NCI-H1436 treated with DMSO at 0.1 percent for 48 hours (cell line): Measurements from ENCODE around the gene COL6A3.

Experiments
- DNase-seq: peaks from one replicate; lab custom pipeline; 2025; lab: John Stamatoyannopoulos, UW

The COL6A3 gene, protein sequence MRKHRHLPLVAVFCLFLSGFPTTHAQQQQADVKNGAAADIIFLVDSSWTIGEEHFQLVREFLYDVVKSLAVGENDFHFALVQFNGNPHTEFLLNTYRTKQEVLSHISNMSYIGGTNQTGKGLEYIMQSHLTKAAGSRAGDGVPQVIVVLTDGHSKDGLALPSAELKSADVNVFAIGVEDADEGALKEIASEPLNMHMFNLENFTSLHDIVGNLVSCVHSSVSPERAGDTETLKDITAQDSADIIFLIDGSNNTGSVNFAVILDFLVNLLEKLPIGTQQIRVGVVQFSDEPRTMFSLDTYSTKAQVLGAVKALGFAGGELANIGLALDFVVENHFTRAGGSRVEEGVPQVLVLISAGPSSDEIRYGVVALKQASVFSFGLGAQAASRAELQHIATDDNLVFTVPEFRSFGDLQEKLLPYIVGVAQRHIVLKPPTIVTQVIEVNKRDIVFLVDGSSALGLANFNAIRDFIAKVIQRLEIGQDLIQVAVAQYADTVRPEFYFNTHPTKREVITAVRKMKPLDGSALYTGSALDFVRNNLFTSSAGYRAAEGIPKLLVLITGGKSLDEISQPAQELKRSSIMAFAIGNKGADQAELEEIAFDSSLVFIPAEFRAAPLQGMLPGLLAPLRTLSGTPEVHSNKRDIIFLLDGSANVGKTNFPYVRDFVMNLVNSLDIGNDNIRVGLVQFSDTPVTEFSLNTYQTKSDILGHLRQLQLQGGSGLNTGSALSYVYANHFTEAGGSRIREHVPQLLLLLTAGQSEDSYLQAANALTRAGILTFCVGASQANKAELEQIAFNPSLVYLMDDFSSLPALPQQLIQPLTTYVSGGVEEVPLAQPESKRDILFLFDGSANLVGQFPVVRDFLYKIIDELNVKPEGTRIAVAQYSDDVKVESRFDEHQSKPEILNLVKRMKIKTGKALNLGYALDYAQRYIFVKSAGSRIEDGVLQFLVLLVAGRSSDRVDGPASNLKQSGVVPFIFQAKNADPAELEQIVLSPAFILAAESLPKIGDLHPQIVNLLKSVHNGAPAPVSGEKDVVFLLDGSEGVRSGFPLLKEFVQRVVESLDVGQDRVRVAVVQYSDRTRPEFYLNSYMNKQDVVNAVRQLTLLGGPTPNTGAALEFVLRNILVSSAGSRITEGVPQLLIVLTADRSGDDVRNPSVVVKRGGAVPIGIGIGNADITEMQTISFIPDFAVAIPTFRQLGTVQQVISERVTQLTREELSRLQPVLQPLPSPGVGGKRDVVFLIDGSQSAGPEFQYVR (N-terminal part only)

DNA sequence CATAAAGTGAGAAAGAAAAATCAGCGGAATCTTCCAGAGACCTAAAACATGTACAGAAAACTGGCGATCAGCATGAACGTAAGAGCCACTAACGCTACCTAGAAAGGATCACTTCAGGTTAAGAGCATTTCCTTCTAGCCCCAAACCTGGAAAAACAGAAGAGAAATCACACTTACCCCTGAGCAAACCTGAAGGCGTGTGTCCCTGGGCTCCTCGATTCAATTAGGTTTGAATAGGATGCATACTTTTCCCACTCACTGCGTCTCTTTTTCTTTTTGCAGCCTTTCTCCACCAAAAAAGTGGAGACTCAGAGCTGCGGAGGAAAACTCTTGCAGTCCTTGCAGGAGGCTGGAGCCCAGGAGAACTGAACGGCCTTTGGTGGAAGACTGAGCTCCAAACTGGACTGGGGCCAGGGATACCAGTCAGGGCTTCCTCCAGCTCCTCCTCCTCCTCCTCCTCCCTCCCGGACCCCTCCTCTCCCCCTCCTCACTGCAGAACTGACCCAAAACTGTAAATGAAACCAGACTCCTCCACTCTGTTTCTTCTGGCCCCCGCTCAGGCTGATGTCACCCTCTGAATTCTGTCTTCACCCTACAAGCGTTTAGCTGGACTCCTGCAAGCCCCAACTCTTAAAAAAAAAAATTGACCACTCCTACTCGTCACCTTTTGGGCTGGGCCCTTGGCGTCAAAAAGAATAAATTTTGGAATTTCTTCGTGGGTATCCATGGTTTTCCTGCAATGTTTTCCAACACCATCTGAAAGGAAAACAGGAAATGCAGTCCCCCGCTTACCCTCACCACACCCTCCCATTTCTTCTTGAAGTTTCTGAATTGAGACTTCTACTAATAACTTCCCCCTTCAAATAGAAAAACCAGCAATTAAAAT is at the start of gene COL6A3:
Gene COL6A3 (minus strand): TSS at position 388 of the 885 bp plus-strand sequence. CDS start 17,347 bp downstream, outside the sequence.
- no peak for DNase-seq

DNA sequence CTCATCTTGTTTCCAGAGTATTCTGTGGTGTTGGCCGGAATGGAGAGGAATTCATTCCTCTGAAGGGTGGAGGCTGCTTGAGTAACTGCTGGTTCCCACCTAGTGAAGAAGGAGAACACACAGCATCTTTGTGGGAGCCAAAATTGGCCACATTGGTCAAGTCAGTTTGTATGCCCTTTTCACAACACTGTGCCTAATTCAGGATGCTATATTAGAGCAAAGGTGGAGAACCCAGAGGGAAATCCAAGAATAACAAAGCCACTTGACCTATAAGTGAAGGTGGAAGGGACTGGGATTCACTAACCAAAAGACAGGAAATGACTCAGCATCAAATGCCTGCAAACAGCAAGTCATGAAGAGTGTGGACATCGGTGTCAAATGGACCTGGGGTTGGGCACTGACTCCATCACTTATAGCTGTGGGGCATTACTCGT is 45.8 kb upstream of the COL6A3 start:
- DNase-seq: no peak

DNA sequence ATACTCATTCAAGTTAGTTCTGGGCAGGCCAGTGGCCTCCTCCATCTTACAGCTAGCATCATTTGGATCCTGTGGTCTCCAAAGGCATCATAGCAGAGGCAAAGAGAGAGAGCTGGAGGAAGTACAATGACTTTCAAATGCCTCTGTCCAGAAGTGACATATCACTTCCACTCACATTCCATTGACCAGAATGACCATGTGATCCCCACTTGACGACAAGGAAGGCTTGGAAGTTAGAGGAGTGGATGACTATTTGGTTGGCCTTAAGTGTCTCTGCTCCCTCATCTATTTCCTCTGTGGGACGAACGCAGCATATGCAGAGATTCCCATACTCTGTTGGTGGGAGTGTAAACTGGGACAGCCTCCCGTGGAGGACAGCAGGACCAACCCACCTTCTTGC is 45.3 kb upstream of the COL6A3 start:
- no peak for DNase-seq

DNA sequence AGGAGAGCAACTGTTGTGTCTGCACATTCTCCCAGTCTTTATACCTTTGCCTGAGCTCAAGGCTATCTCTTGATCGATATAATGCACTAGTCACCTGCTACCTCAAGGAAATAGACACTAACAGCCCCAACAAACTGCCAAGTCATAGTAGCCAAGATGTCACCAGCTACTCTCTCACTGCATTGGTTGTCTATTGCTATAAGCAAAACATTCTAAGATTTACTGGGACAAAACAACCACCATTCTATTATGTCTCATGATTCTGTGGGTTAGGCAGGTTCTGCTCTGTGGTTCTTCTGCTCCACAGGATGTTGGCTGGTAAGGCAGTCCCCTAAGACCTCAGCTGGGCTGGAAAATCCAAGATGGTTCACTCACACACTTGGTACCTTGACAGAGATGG is 44.6 kb upstream of the COL6A3 start:
- DNase-seq: no peak

DNA sequence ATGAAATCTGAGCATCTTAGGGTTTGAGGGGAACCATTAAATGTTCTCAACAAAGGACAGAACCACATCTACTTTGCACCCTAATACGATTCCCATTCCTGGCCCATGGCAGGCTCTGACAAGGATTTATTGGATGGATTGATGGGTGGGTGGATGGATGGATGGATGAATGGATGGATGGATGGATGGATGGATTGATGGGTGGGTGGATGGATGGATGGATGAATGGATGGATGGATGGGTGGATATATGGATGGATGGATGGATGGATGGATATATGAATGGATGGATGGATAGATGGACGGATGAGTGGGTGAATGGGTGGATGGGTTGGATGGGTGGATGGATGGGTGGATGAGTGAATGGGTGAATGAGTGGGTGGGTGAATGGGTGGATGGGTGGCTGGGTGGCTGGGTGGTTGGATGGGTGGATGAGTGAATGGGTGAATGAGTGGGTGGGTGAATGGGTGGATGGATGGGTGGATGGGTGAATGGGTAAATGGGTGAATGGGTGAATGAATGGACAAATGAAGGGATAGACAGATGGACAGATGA is 43.5 kb upstream of the COL6A3 start:
- no peak for DNase-seq

DNA sequence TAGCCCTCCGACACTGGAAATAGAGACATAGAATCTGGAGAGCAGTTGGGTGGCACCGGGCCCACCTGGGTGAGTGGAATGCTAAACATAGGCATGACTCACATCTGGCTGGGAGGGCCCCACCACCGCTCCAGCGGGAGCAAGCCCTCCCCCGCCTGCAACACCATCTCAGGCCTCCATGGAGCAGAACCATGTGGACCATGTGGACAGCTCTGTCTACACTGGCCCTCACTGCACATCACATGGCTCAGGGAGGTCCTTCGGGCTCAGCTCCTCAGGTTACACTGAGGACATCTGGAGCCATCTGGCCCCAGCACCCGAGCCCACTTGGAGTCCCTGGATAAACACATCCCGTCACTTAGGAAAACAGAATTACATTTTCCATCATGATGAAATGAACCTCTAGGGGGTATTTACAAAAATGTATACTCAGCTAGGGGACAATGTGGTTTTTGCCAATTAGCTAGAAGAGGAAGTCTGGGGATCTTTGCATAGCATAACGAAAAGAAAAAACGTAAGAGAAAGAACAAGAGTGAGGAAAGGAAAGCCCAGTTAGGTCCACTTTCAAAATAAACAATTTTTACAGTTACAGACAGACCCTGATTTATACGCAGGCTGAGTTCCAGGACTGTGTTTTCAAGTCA is 42.4 kb upstream of the COL6A3 start:
- no peak for DNase-seq

DNA sequence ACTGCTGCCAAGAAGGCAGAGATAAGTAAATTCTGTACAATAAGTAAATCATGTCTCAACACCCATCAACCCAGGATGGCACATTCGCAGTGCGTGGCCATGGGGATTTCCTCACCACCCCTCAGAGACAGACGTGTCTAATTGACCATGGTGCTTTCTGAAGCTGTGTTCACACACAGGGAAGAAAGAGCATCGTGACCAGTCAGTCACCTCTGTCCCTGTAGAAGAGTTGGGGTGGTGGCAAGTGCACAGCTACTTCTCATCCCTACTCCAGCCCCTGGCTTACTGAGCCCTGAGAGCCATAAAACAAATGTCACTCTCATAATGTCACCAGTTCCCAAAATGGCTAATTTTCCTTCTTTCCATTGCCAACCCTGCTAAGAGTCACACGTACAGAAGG is 41.8 kb upstream of the COL6A3 start:
- DNase-seq: no peak

DNA sequence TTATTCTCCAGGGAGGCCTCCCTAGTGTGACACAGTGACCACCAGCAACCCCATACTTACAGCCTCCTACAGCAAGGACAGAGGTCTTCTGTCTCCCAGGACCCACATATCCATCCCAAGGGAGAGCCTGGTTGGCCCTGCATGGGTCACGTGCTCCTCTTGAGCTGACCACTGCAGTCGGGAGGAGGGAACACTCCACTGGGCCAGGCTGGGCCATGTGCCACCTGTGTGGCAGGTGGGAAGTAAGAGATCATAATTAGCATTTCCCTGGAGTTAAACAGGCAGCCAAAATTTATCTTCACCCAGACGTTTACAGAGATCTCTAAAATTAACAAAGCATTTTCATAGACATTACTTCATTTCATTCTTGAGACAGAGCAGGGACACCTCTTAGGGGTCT is 39.7 kb upstream of the COL6A3 start:
- no peak for DNase-seq

DNA sequence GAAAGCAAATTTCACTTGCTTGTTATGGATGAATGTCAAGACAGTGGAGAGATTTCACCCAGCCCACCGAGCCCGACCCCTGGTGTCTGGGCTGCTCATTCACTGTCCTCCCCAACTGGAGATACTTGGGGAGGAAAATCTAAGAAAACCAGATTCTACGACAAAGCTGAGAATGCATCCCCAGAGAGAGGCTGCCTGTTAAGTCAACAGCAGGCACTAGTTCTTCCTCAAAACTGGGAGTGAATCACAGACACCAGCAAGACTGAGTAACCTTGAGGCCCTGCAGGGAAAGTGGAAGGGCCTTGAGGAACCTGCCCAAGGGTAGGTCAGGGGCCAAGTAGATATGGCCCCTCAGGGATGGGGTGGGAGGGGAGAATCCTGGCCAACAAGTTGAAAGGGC is 38.9 kb upstream of the COL6A3 start:
- no peak for DNase-seq

DNA sequence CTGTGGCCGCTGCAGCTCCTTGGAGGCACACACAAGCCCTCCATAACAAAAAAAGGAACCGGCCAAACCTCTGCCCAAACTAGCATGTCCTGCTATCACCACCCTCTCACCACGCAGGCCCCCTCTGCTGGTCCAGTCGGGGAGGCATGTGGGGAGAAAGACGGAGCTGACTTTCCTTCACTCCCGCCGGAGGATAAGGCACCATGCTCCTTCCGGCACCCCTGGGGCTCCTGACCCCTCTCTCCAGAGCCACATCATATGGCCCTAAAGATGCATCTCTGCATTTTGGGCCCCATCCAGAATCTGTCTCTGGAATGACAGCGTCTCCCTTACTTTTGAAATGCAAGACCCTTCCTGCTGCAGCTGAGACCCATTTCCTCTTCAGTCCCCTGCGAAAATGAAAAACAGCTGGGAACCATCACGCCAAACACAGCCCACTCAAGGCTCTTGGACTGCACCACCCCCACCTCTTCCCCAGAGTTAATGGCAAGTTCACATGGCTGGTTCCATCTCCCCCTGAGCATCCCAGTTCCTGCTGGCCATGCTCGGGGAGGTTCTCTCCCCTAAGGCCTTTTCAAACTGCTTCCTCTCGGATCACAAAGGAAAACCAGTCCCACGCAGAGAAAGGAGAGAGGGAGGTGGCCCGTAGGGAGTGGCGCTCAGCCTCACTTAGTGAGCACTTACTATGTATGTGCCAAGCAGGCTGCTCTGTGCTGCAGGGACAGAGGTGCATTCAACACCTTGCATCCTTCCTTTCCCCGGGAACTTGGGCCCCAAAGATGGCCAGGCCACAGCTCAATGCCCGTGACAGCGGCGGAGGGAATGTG is 37.9 kb upstream of the COL6A3 start:
- no peak for DNase-seq

DNA sequence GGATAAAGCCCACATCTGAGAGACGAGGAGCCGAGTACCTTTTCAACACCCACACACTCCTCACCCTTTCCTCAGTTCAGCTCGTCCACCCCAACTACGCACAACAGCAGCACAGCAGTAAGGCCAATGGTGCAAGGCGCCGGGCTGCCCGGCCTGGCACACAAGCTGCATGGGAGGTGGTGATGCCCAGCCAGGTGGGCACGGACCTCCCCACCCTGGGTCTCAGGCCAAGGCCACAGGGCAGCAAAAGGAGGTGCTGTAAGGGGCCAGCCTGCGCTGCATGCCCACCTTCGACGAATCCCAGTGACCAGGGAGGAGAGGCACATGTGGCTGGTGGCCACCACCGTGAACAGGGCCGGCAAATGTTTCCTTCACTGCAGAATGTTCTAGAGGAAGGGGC is 36.6 kb upstream of the COL6A3 start:
- DNase-seq: no peak

DNA sequence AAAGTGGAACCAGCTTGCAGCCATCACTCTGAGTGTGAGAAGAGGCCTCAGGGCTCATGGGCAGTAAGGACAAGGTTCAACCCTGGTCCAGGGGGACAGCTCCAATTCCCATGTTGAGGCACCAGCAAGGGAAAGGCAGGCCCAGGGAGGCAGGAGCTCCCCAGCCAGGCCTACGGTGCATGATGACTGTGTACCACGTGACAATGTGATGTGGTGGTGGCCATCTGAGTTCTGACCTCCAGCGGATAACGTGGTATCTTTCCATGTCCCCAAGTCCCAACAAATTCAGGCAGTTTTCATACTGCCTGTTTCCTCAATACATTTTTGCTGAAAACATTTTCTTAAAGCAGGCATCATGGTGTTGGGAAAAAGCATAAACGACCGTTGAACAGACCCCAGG is 36.1 kb upstream of the COL6A3 start:
- no peak for DNase-seq

DNA sequence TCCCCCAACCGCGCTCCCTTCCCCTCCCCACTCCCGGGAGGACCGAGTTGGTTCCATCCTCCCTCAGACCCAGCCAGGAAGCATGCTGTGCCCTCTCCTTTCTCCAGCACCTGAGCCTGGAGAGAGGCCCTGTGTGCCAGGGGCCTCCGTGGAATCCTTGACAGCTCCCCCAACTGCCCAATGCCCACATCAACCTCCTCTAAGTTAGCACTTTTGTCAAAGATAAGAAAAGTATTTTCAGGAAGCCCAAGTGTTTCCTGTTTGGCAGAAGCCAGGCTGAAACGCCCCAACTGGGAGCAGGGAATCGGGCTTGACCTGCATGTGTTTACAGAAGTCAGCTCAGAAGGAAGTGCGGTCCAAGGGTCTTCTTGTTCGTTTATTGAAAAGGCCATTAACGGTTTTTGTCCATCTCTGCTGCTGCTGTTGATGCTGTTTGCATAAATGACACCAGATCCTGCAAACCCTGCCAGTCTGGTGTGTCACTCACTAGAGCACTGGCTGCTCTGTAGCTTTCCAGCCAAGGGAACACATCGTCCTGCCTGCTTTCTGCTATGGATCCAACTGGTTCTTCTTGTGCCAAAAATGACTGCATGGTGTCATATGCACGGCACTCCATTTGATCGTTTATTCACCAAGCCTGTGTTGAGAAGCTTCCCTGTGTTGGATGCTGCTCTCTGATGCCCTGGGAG is 35.4 kb upstream of the COL6A3 start:
- DNase-seq: no peak

DNA sequence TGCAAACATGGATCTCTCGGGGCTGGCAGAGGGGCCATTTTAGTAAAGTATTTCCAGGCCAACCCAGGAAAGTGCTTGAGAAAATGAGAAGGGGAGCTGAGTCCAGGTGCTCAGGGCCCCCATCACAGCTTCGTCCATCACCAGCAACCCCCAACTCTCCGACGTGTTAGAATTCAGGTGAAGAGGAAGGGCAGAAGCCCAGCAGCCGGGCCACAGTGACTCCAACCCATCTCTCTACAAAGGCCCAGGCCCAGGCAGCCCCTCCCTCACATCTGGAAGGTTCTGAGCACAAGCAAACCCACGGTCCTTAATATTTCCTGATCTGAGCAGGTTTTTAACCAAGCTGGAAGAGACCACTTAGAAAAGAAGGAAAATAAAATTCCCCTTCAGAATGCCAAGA is 34.7 kb upstream of the COL6A3 start:
- no peak for DNase-seq

DNA sequence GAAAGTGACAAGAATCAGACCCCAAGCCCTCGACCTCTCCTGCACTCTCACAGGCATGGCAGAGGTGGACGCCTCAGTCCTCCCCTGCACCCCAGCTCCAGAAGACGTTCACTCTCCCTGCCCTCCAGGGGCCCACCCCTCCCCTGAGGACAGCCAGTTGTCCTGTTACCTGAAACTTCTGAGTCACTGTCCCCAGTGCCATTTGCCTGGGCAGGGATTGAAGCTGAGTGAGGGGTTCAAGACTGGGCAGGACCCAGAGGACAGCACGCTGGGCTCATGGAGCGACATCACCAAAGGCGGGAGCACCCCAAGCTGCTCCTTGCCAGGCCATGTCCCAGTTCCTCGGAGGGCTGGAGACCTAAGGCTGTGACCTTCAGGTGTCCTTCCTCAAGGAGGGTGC is 34.2 kb upstream of the COL6A3 start:
- no peak for DNase-seq

DNA sequence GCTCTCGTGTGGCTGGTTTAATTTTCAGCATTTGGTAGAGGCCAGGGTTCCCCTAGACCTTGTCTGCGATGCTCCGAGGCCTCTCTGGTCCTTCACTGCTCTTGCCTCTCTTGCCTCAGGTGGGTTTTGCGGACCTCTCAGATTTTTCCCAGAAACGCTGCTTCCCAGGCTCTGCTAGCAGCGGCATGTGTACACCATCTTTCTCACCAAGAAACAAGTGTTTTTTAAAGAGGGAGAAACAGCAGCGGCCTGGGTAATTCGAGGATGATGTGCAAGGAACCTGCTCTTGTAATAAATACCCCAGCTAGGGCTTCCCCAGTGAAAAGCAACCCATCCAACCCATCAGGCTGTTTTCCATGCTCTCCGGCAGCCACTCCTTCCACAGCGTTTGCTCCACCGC is 33.5 kb upstream of the COL6A3 start:
- no peak for DNase-seq

DNA sequence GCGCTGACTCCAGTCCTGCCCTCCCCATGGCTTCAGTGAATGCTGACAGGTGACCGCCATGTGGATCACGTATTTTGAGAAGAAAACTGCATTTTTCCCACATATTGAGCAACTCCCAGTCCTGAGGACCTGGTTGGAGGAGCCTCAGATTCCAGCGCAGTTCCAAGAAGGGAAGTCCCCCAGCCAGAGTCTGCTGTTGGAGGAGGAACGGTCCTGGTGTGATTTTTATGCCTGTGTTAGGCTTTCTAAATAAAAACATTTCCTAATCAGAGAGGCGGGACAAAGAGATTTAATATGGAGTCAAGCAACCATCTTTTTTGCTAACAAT is 32.3 kb upstream of the COL6A3 start:
- no peak for DNase-seq

DNA sequence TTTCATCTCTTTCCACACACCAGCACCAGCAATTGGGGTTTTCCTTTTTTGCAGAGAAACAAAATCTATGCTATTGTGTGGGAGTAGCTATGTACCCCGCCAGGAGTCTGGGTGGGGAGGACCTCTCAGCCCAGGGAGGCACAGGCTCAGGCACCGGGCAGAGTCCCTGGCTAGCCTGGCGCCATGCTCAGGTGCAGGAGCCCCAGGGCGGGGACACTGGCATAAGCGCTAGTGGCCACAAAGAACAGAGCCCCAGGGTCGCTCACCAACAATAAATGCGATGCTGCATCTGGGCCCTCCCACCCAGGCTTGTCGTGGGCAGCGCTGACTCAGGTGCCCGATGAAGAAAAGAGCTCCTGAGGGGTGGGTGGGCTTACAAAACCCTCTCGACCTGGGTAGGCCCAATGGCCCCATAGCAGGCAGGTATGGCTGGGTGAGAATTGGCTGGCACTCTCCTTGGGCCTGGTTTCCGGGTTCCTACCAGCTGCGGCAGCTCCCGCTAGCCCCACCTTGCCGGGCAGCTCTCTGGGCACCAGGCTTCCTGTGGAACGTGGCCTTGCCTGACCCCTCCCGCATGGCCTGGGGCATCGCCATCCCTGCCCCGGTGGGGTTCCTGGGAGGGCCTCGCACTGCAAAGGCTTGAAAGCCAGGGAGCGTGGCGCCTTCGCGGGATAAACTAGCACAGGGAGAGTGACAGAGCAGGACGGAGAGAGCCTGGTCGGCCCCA is 31.8 kb upstream of the COL6A3 start:
- no peak for DNase-seq

DNA sequence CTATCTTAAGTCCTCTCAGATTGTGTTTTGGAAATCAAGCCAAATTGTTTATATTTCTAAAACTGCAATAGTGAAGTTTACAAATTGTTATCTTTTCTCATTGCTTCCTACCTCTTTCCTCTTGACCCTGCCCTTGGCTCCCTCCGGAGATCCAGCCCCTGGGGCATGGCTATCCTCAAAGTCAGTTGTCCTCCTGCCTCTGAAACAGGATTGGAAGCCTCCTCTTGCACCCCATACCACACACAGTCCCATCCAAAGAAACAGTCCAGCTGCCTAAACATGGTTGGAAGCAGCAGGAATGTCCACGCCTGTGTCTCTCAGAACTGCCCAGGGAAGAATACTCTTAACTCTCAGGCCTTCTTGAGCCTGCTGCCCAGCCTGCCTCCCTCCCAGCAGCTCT is 30.1 kb upstream of the COL6A3 start:
- DNase-seq: no peak
